ENCODE results near the gene ATAT1. TPM values are rescaled to one million over a fixed set of nuclear protein-coding genes. Genes with fewer than 3 reads are reported as not detected.
A peak's percentile ranks its signal among the peaks of the same experiment; 100 is the strongest.

Gene ATAT1
- polyA plus RNA-seq, 1 experiment = 10.8 TPM

- H3K27me3 ChIP-seq (ENCODE audit: control insufficient read depth, insufficient read depth, low read length) = no peaks in the 10 kb centered on the region
- H3K4me3 ChIP-seq (ENCODE audit: low read depth, low read length) = no peak overlapping the region
- no peak for DNase-seq (ENCODE audit: low read depth, low spot score)
- H3K27ac ChIP-seq (ENCODE audit: low read depth, low read length) = no peak overlapping the region
- POLR2A ChIA-PET = interaction anchor here (0.8 to 4.7 kb wide), 4 partner anchors 13 to 130 kb away, joined by 3 to 69 read pairs (median 8); partner anchors contain the start of gene ABCF1
- CTCF ChIA-PET = interaction anchor here (1.9 to 3.3 kb wide), 3 partner anchors 15 to 130 kb away, joined by 6 to 28 read pairs (median 18); no protein-coding TSS in a partner anchor
- H3K9me3 ChIP-seq (ENCODE audit: control insufficient read depth, insufficient read depth, low read length) = no peaks in the 10 kb centered on the region
- no peak for TF ChIP-seq CTCF (IDR thresholded peaks at IDR 0.05; ENCODE audit: low read depth, low read length)
Measured at GRCh38 chr6:30611856-30612194, 14.8 kb upstream of the ATAT1 start.

- no peak for DNase-seq (ENCODE audit: low read depth, low spot score)
- peak; percentile 52 for TF ChIP-seq CTCF (IDR thresholded peaks at IDR 0.05; ENCODE audit: low read depth, low read length)
- H3K27me3 ChIP-seq (ENCODE audit: control insufficient read depth, insufficient read depth, low read length) = no peaks in the 10 kb centered on the region
- H3K27ac ChIP-seq (ENCODE audit: low read depth, low read length) = no peak overlapping the region
- H3K9me3 ChIP-seq (ENCODE audit: control insufficient read depth, insufficient read depth, low read length) = no peaks in the 10 kb centered on the region
- ChIA-PET CTCF (interaction anchor here (0.9 to 3.3 kb wide), 4 partner anchors 15 to 130 kb away, joined by 3 to 28 read pairs (median 12); no protein-coding TSS in a partner anchor), POLR2A (interaction anchor here (0.8 to 4.7 kb wide), 7 partner anchors 8 to 130 kb away, joined by 3 to 69 read pairs (median 6); partner anchors contain the start of genes ABCF1, C6orf136 and MDC1)
- no peak overlapping the region for H3K4me3 ChIP-seq (ENCODE audit: low read depth, low read length)
Measured at GRCh38 chr6:30612213-30612612, 14.5 kb upstream of the ATAT1 start.

- TF ChIP-seq CTCF (IDR thresholded peaks at IDR 0.05; ENCODE audit: low read depth, low read length) = no peak
- POLR2A ChIA-PET = interaction anchor here (0.6 to 4.7 kb wide), 9 partner anchors 9 to 131 kb away, joined by 3 to 69 read pairs (median 5); partner anchors contain the start of genes ABCF1, C6orf136, MDC1 and PRR3
- CTCF ChIA-PET = interaction anchor here (0.9 to 3.3 kb wide), 4 partner anchors 16 to 131 kb away, joined by 3 to 28 read pairs (median 12); no protein-coding TSS in a partner anchor
- DNase-seq (ENCODE audit: low read depth, low spot score) = no peak
- no peak overlapping the region for H3K27ac ChIP-seq (ENCODE audit: low read depth, low read length)
- no peaks in the 10 kb centered on the region for H3K27me3 ChIP-seq (ENCODE audit: control insufficient read depth, insufficient read depth, low read length)
- H3K4me3 ChIP-seq (ENCODE audit: low read depth, low read length) = no peak overlapping the region
- H3K9me3 ChIP-seq (ENCODE audit: control insufficient read depth, insufficient read depth, low read length) = no peaks in the 10 kb centered on the region
Measured at GRCh38 chr6:30612687-30613248, 13.9 kb upstream of the ATAT1 start.

GRCh38 chr6:30613251-30614043, 13.2 kb upstream of the ATAT1 start:
- H3K9me3 ChIP-seq (ENCODE audit: control insufficient read depth, insufficient read depth, low read length) = no peaks in the 10 kb centered on the region
- H3K4me3 ChIP-seq (ENCODE audit: low read depth, low read length) = no peak overlapping the region; the same call in 1 of the 2 replicates
- TF ChIP-seq CTCF (IDR thresholded peaks at IDR 0.05; ENCODE audit: low read depth, low read length) = no peak
- CTCF ChIA-PET = interaction anchor here (0.9 to 3.3 kb wide), 4 partner anchors 17 to 131 kb away, joined by 3 to 28 read pairs (median 12); no protein-coding TSS in a partner anchor
- H3K27me3 ChIP-seq (ENCODE audit: control insufficient read depth, insufficient read depth, low read length) = no peaks in the 10 kb centered on the region
- peak overlapping the region; percentile 39 for H3K27ac ChIP-seq (ENCODE audit: low read depth, low read length)
- POLR2A ChIA-PET = interaction anchor here (0.6 to 4.7 kb wide), 8 partner anchors 9 to 128 kb away, joined by 3 to 69 read pairs (median 6); partner anchors contain the start of genes ABCF1, C6orf136, MDC1 and PRR3
- no peak for DNase-seq (ENCODE audit: low read depth, low spot score)

All from AG04450 (cell line).